Activated naive CD4-positive, alpha-beta T cell (primary cell): ENCODE results near the gene EPN1.

Experiments used
- DNase-seq, 4 experiments: peaks; one replicate each; lab custom pipeline; 2025; lab: John Stamatoyannopoulos, UW

EPN1 gene

GRCh38 chr19:55674841-55675660 is at the start of gene EPN1:
Gene EPN1 (plus strand): TSS chr19:55675226. CDS start chr19:55678628, 3,402 bp downstream.
- peak; percentile 88 to 97 (median 96) for DNase-seq

GRCh38 chr19:55626350-55626749 is 48.7 kb upstream of the EPN1 start:
- peak in 1 of 4 experiments; percentile 10 for DNase-seq

GRCh38 chr19:55632463-55632834 is 42.6 kb upstream of the EPN1 start:
- peak; percentile 48 to 76 (median 63) for DNase-seq

- DNase-seq: no peak
These were observed 41.2 kb upstream of the EPN1 start for GRCh38 chr19:55633861-55634260.

GRCh38 chr19:55635334-55635717 is 39.7 kb upstream of the EPN1 start:
- no peak for DNase-seq

- DNase-seq: no peak
These were observed 39.1 kb upstream of the EPN1 start for GRCh38 chr19:55635856-55636440.

GRCh38 chr19:55636723-55637122 is 38.3 kb upstream of the EPN1 start:
- DNase-seq: no peak

GRCh38 chr19:55637534-55637933 is 37.5 kb upstream of the EPN1 start:
- DNase-seq: no peak

GRCh38 chr19:55638864-55639359 is 36.1 kb upstream of the EPN1 start:
- peak in 2 of 4 experiments; percentile 16 to 44 for DNase-seq

- peak in 3 of 4 experiments; percentile 22 to 70 (median 44) for DNase-seq
These were observed 34.9 kb upstream of the EPN1 start for GRCh38 chr19:55640043-55640576.

GRCh38 chr19:55640577-55641425 is 34.2 kb upstream of the EPN1 start, which contains the start of gene ZNF580:
Gene ZNF580 (plus strand): TSS chr19:55641002. CDS start chr19:55642509, 1,507 bp downstream.
- peak in 2 of 4 experiments; percentile 36 to 46 for DNase-seq

GRCh38 chr19:55641426-55642152 is 33.4 kb upstream of the EPN1 start:
- DNase-seq: peak in 1 of 4 experiments; percentile 36

GRCh38 chr19:55642153-55643002 is 32.6 kb upstream of the EPN1 start:
- DNase-seq: peak in 1 of 4 experiments; percentile 33

GRCh38 chr19:55643003-55643886 is 31.8 kb upstream of the EPN1 start, which contains the start of gene ZNF581:
Gene ZNF581 (plus strand): TSS chr19:55643649. CDS start chr19:55644572, 923 bp downstream.
- peak; percentile 57 to 75 (median 68) for DNase-seq

GRCh38 chr19:55643887-55644176 is 31.2 kb upstream of the EPN1 start:
- no peak for DNase-seq

- DNase-seq: no peak
These were observed 30.7 kb upstream of the EPN1 start for GRCh38 chr19:55644191-55644833.

- no peak for DNase-seq
These were observed 30.0 kb upstream of the EPN1 start for GRCh38 chr19:55644842-55645511.

- DNase-seq: no peak
These were observed 29.5 kb upstream of the EPN1 start for GRCh38 chr19:55645512-55645881.
